HEK293 (cell line): ENCODE measurements around the gene C17orf67.

ENCODE experiments used
- GLIS1 ChIP-seq: fragments of 450-650 bp; formaldehyde crosslinking; IDR thresholded peaks from 2 replicates; pipeline ENCODE4 v1.5.1; 2016; ENCODE audit warnings: missing biosample characterization, missing genetic modification characterization
- PRDM1 ChIP-seq: fragments of 450-650 bp; formaldehyde crosslinking; IDR thresholded peaks from 2 replicates; pipeline ENCODE4; 2016; ENCODE audit warnings: missing biosample characterization, missing genetic modification characterization
- SCRT2 ChIP-seq: fragments of 450-650 bp; formaldehyde crosslinking; IDR thresholded peaks from 2 replicates; pipeline ENCODE4 v1.5.1; 2016; ENCODE audit warnings: missing biosample characterization, missing genetic modification characterization
- ZEB2 ChIP-seq: fragments of 450-650 bp; formaldehyde crosslinking; IDR thresholded peaks from 2 replicates; pipeline ENCODE4 v1.5.1; 2016; ENCODE audit warnings: missing biosample characterization, missing genetic modification characterization
- ZFP3 ChIP-seq: fragments of 450-650 bp; formaldehyde crosslinking; IDR thresholded peaks from 2 replicates; pipeline ENCODE4 v1.5.1; 2016; ENCODE audit warnings: low read depth, missing biosample characterization, missing genetic modification characterization
- ZNF169 ChIP-seq: fragments of 450-650 bp; formaldehyde crosslinking; IDR thresholded peaks from 2 replicates; pipeline ENCODE4 v1.5.1; 2016; ENCODE audit warnings: missing biosample characterization, missing genetic modification characterization
- ZNF473 ChIP-seq: fragments of 450-650 bp; formaldehyde crosslinking; IDR thresholded peaks from 2 replicates; pipeline ENCODE4 v1.5.1; 2017; ENCODE audit warnings: missing biosample characterization, missing genetic modification characterization
- ZNF658 ChIP-seq: fragments of 450-650 bp; formaldehyde crosslinking; IDR thresholded peaks from 2 replicates; pipeline ENCODE4; 2016; ENCODE audit warnings: missing biosample characterization, missing genetic modification characterization
- TF ChIP-seq, protein P1 (sequence below): fragments of 450-650 bp; formaldehyde crosslinking; IDR thresholded peaks from 2 replicates; pipeline ENCODE4 v1.5.1; 2016; ENCODE audit warnings: missing biosample characterization, missing genetic modification characterization

DNA sequence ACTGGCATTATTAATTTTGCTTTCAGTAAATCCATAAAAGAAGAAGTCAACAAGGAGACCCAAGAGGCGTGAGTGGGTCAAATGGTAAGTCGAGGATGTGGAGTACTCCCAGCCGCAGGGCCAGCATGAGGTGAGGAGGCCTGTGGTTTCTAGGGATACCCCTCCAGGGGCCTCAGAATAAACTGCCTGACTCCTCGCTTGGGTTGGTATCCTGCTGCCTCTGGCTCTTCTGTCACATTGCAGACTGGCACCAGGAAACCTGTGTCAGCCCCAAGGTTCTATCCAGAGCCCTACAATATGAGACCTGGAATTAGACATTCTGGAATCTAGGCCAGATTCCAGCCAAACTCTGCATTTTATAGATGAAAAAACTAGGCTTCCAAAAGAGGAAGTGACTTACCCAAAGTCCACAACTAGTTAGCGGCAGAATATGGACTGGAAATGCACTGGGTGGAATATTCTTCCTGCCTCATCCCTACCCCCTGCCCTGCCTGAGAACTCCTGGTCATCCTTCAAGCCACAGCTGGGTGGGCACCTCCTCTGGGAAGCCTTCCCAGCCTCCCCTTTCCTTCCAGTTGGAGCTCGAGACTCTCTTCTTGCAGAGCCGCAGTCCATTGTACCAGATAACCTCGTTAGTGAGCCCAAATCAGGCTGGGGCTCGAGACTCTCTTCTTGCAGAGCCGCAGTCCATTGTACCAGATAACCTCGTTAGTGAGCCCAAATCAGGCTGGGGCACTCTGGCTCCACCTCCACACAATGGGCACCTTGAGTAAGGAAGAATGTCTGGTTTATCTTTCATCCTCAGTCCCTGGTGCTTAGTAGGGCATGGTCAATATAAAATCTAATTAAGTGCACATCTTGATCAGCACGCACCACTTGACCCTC is 22.6 kb downstream of the C17orf67 start:
- TF ChIP-seq, protein P1, sequence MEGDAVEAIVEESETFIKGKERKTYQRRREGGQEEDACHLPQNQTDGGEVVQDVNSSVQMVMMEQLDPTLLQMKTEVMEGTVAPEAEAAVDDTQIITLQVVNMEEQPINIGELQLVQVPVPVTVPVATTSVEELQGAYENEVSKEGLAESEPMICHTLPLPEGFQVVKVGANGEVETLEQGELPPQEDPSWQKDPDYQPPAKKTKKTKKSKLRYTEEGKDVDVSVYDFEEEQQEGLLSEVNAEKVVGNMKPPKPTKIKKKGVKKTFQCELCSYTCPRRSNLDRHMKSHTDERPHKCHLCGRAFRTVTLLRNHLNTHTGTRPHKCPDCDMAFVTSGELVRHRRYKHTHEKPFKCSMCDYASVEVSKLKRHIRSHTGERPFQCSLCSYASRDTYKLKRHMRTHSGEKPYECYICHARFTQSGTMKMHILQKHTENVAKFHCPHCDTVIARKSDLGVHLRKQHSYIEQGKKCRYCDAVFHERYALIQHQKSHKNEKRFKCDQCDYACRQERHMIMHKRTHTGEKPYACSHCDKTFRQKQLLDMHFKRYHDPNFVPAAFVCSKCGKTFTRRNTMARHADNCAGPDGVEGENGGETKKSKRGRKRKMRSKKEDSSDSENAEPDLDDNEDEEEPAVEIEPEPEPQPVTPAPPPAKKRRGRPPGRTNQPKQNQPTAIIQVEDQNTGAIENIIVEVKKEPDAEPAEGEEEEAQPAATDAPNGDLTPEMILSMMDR (tag by site-specific recombination), result no peak
- TF ChIP-seq ZNF473 (tag by site-specific recombination) (no peak), ZNF169 (tag by site-specific recombination) (no peak), SCRT2 (tag by site-specific recombination) (no peak), ZNF658 (no peak), ZFP3 (tag by site-specific recombination) (no peak), ZEB2 (tag by site-specific recombination) (no peak), GLIS1 (no peak), PRDM1 (no peak)
